Liver (tissue), 9 donors: ENCODE measurements around the gene NOTCH1. TPM values are rescaled to one million over a fixed set of nuclear protein-coding genes. Genes with fewer than 3 reads are reported as not detected.

ENCODE experiments used
- DNase-seq: peaks from one replicate; pipeline ENCODE4 v3.0.0-alpha.2; 2017; ENCODE audit warnings: low spot score
- H3K27ac ChIP-seq, 2 donors: one replicate each; pipeline ENCODE4 v1.7.0; 2013; ENCODE audit warnings: inconsistent platforms in 2 of 2, low read length in 2 of 2, control low read depth in 1 of 2, low read depth in 1 of 2, mild to moderate bottlenecking in 1 of 2
- H3K27me3 ChIP-seq, 4 donors: one replicate each; pipeline versions ENCODE4 v1.6.1 to v1.7.0; 2013; ENCODE audit warnings: low read length in 3 of 4, inconsistent platforms in 1 of 4, mild to moderate bottlenecking in 1 of 4, moderate library complexity in 1 of 4; ENCODE audit not compliant: control insufficient read depth in 4 of 4, insufficient read depth in 4 of 4
- H3K36me3 ChIP-seq, 4 donors: one replicate each; pipeline versions ENCODE4 v1.6.1 to v1.7.0; 2013; ENCODE audit warnings: low read length in 3 of 4, mild to moderate bottlenecking in 3 of 4, low read depth in 1 of 4, moderate library complexity in 1 of 4; ENCODE audit not compliant: control insufficient read depth in 4 of 4, insufficient read depth in 3 of 4
- H3K4me1 ChIP-seq, 4 donors: one replicate each; pipeline versions ENCODE4 v1.6.1 to v1.7.0; 2013; ENCODE audit warnings: low read length in 3 of 4, mild to moderate bottlenecking in 3 of 4, moderate library complexity in 1 of 4; ENCODE audit not compliant: control insufficient read depth in 4 of 4, insufficient read depth in 4 of 4
- H3K4me3 ChIP-seq, 3 donors: one replicate each; pipeline versions ENCODE4 v1.6.1 to v1.7.0; 2013; ENCODE audit warnings: low read length in 3 of 3, control low read depth in 1 of 3, low read depth in 1 of 3, mild to moderate bottlenecking in 1 of 3
- H3K9ac ChIP-seq, 2 donors: one replicate each; pipeline ENCODE4 v1.7.0; 2013; ENCODE audit warnings: low read length in 2 of 2, mild to moderate bottlenecking in 2 of 2, moderate library complexity in 2 of 2, control low read depth in 1 of 2, low read depth in 1 of 2
- H3K9me3 ChIP-seq, 4 donors: one replicate each; pipeline versions ENCODE4 v1.6.1 to v1.7.0; 2013; ENCODE audit warnings: low read length in 3 of 4; ENCODE audit not compliant: control insufficient read depth in 4 of 4
- CTCF ChIP-seq: fragments of 150-350 bp; IDR thresholded peaks from 2 replicates; pipeline ENCODE4 v1.5.1; 2017; ENCODE audit warnings: improper control_type of control experiment, low read depth, low read length; ENCODE audit not compliant: missing input control
- FOXA2 ChIP-seq: IDR thresholded peaks from 2 replicates; pipeline ENCODE4 v1.6.1; 2016; ENCODE audit warnings: antibody characterized with exemption
- GABPA ChIP-seq, 2 donors: IDR thresholded peaks in 1 of 2; conservative IDR thresholded peaks in 1 of 2; 2 replicates each; pipeline ENCODE4 v1.6.1; 2016; ENCODE audit warnings: antibody characterized with exemption in 2 of 2, mild to moderate bottlenecking in 1 of 2, moderate library complexity in 1 of 2
- HNF4A ChIP-seq, 2 donors: conservative IDR thresholded peaks; 2 replicates each; pipeline ENCODE4 v1.6.1; 2016; ENCODE audit warnings: antibody characterized with exemption in 2 of 2, mild to moderate bottlenecking in 2 of 2
- HNF4G ChIP-seq: IDR thresholded peaks from 2 replicates; pipeline ENCODE4 v1.6.1; 2016; ENCODE audit warnings: antibody characterized with exemption
- JUND ChIP-seq, 2 donors: IDR thresholded peaks; 2 replicates each; pipeline ENCODE4 v1.6.1; 2016; ENCODE audit warnings: antibody characterized with exemption in 2 of 2
- MAX ChIP-seq: IDR thresholded peaks from 2 replicates; pipeline ENCODE4 v1.6.1; 2016; ENCODE audit warnings: antibody characterized with exemption
- NR2F2 ChIP-seq: IDR thresholded peaks from 2 replicates; pipeline ENCODE4 v1.6.1; 2016; ENCODE audit warnings: antibody characterized with exemption
- RAD21 ChIP-seq, 2 donors: IDR thresholded peaks; 2 replicates each; pipeline ENCODE4 v1.6.1; 2016; ENCODE audit warnings: antibody characterized with exemption in 2 of 2, mild to moderate bottlenecking in 2 of 2
- REST ChIP-seq: IDR thresholded peaks from 2 replicates; pipeline ENCODE4 v1.6.1; 2016; ENCODE audit warnings: antibody characterized with exemption, mild to moderate bottlenecking
- TAF1 ChIP-seq: conservative IDR thresholded peaks from 2 replicates; pipeline ENCODE4 v1.6.1; 2016; ENCODE audit warnings: antibody characterized with exemption, mild to moderate bottlenecking
- YY1 ChIP-seq: IDR thresholded peaks from 2 replicates; pipeline ENCODE4 v1.6.1; 2016; ENCODE audit warnings: antibody characterized with exemption, mild to moderate bottlenecking
- whole genome bisulfite sequencing: extraction: QIAGEN DNeasy Blood & Tissue Kit; methylation state at CpG from one replicate; pipeline ENCODE4 v1.1.7; 2013; 5-methylcytosine and 5-hydroxymethylcytosine counted together
- polyA plus RNA-seq, 2 donors: library from polyadenylated mRNA; stranded (reverse) in 1 of 2; unstranded in 1 of 2; fragments of 200-250 nt in 1 of 2; fragments of >200 nt in 1 of 2; fragmentation: Nextera tagmentation in 1 of 2; extraction: Ambion mirVana in 1 of 2; gene quantifications; one replicate each; pipeline versions ENCODE4 v1.2.1 to v1.2.3, GENCODE V29; 2013 to 2015
- total RNA-seq, 2 donors: library from RNA; depleted of rRNA; stranded (reverse); fragments of >200 nt; gene quantifications; one replicate each; pipeline ENCODE4 v1.2.3, GENCODE V29; 2014
- donor health status: healthy.
- donor health status: healthy.
- donor health status: healthy.
- donor health status: healthy.
- donor health status: healthy.

Gene NOTCH1
- total and polyA plus RNA-seq, 4 donors: 2.4 to 22.3 (median 8.5) TPM

GRCh38 chr9:136556166-136556565 is 10.3 kb upstream of the NOTCH1 start:
- no peak overlapping the region for H3K4me3 ChIP-seq
- H3K4me1 ChIP-seq: peaks cover 7 to 32% (median 23%) of the 10 kb centered on the region in 4 donors
- H3K27ac ChIP-seq: no peak overlapping the region
- TF ChIP-seq HNF4G (no peak), CTCF (no peak), FOXA2 (no peak), RAD21 (IDR thresholded peaks at IDR 0.05) (no peak), JUND (IDR thresholded peaks at IDR 0.05) (no peak), NR2F2 (no peak), YY1 (no peak), MAX (no peak)
- H3K9ac ChIP-seq: no peak overlapping the region
- 91% methylated on average over 18 of the region's 18 CpGs for WGBS
- no peaks in the 10 kb centered on the region for H3K36me3 ChIP-seq
- no peaks in the 10 kb centered on the region for H3K27me3 ChIP-seq
- H3K9me3 ChIP-seq: no peaks in the 10 kb centered on the region
- no peak for DNase-seq

GRCh38 chr9:136554870-136555269 is 9.0 kb upstream of the NOTCH1 start:
- Histone ChIP-seq H3K27me3 (no peaks in the 10 kb centered on the region), H3K9me3 (no peaks in the 10 kb centered on the region), H3K9ac (no peak overlapping the region), H3K27ac (no peak overlapping the region), H3K4me3 (no peak overlapping the region), H3K36me3 (no peaks in the 10 kb centered on the region), H3K4me1 (peaks cover 14 to 39% (median 27%) of the 10 kb centered on the region in 4 donors)
- WGBS: 45% methylated on average over 19 of the region's 19 CpGs
- TF ChIP-seq RAD21 (IDR thresholded peaks at IDR 0.05) (peak in 1 of 2 donors; percentile 18), NR2F2 (no peak), HNF4A (conservative IDR thresholded peaks at IDR 0.05) (peak in 1 of 2 donors; percentile 33)
- DNase-seq: no peak

GRCh38 chr9:136553581-136553980 is 7.7 kb upstream of the NOTCH1 start:
- H3K9ac ChIP-seq: no peak overlapping the region
- H3K27ac ChIP-seq: no peak overlapping the region
- TF ChIP-seq TAF1 (no peak), GABPA (IDR thresholded peaks at IDR 0.05 in 1 of 2, conservative IDR thresholded peaks at IDR 0.05 in 1 of 2) (no peak), CTCF (no peak), REST (no peak), RAD21 (IDR thresholded peaks at IDR 0.05) (no peak), HNF4G (no peak)
- WGBS: 96% methylated on average over 14 of the region's 14 CpGs
- H3K4me3 ChIP-seq: no peak overlapping the region
- H3K9me3 ChIP-seq: no peaks in the 10 kb centered on the region
- peaks cover 11 to 38% (median 24%) of the 10 kb centered on the region in 4 donors for H3K4me1 ChIP-seq
- H3K27me3 ChIP-seq: no peaks in the 10 kb centered on the region
- no peak for DNase-seq
- H3K36me3 ChIP-seq: no peaks in the 10 kb centered on the region
